ENCODE data around the gene TTC29. TPM values are rescaled to one million over a fixed set of nuclear protein-coding genes. Genes with fewer than 3 reads are reported as not detected.
"Not testable (repeated sequence)": the region's sequence is repeated elsewhere in the genome, so short reads cannot be mapped to it uniquely, and the experiment has no call there.

The TTC29 gene
- polyA plus RNA-seq, 3 donors = 0.06 TPM; not detected in 2

GRCh38 chr4:146900295-146900694 lies 45.4 kb downstream of the TTC29 start:
- H3K27ac ChIP-seq (ENCODE audit: low read depth, low read length) = no peak overlapping the region
- 91 to 95% (median 93%) methylated on average over 5 of the region's 5 CpGs for WGBS, 3 donors

GRCh38 chr4:146890301-146890700 lies 55.4 kb downstream of the TTC29 start:
- WGBS, 3 donors = 51 to 83% (median 60%) methylated on average over 3 of the region's 3 CpGs
- no peak overlapping the region for H3K27ac ChIP-seq (ENCODE audit: low read depth, low read length)

GRCh38 chr4:146883070-146883469 lies 62.6 kb downstream of the TTC29 start:
- no peak overlapping the region for H3K27ac ChIP-seq (ENCODE audit: low read depth, low read length)
- 81 to 91% (median 85%) methylated on average over 3 of the region's 3 CpGs for WGBS, 3 donors

- no peak overlapping the region for H3K27ac ChIP-seq (ENCODE audit: low read depth, low read length)
- WGBS, 3 donors = 55 to 57% (median 56%) methylated on average over 3 of the region's 3 CpGs
Observed at GRCh38 chr4:146857298-146857697, 88.4 kb downstream of the TTC29 start.

GRCh38 chr4:146855761-146856160 lies 89.9 kb downstream of the TTC29 start:
- WGBS, 3 donors = 81 to 89% (median 89%) methylated on average over 4 of the region's 4 CpGs
- H3K27ac ChIP-seq (ENCODE audit: low read depth, low read length) = no peak overlapping the region

GRCh38 chr4:146852360-146852759 lies 93.3 kb downstream of the TTC29 start:
- H3K27ac ChIP-seq (ENCODE audit: low read depth, low read length) = no peak overlapping the region
- WGBS, 3 donors = 41 to 70% (median 59%) methylated on average over 2 of the region's 2 CpGs

GRCh38 chr4:146847345-146847744 lies 98.3 kb downstream of the TTC29 start:
- no peak overlapping the region for H3K27ac ChIP-seq (ENCODE audit: low read depth, low read length)
- 66 to 84% (median 81%) methylated on average over 5 of the region's 5 CpGs for WGBS, 3 donors

GRCh38 chr4:146846882-146847281 lies 98.8 kb downstream of the TTC29 start:
- 69 to 78% (median 71%) methylated on average over 6 of the region's 6 CpGs for WGBS, 3 donors
- H3K27ac ChIP-seq (ENCODE audit: low read depth, low read length) = no peak overlapping the region

- no peak overlapping the region for H3K27ac ChIP-seq (ENCODE audit: low read depth, low read length)
- 47 to 53% (median 50%) methylated on average over 4 of the region's 4 CpGs for whole genome bisulfite sequencing, 3 donors
Observed at GRCh38 chr4:146844761-146845160, 100.9 kb downstream of the TTC29 start.

GRCh38 chr4:146842876-146843275 lies 102.8 kb downstream of the TTC29 start:
- 51 to 86% (median 83%) methylated on average over 1 of the region's 1 CpG for WGBS, 3 donors
- H3K27ac ChIP-seq (ENCODE audit: low read depth, low read length) = no peak overlapping the region

GRCh38 chr4:146840731-146841130 lies 104.9 kb downstream of the TTC29 start:
- H3K27ac ChIP-seq (ENCODE audit: low read depth, low read length) = no peak overlapping the region

- WGBS, 3 donors = 79 to 93% (median 89%) methylated on average over 1 of the region's 1 CpG
- no peak overlapping the region for H3K27ac ChIP-seq (ENCODE audit: low read depth, low read length)
Observed at GRCh38 chr4:146835096-146835495, 110.6 kb downstream of the TTC29 start.

- WGBS, 3 donors = 61 to 84% (median 72%) methylated on average over 6 of the region's 6 CpGs
- no peak overlapping the region for H3K27ac ChIP-seq (ENCODE audit: low read depth, low read length)
Observed at GRCh38 chr4:146834263-146835034, 111.2 kb downstream of the TTC29 start.

- 56 to 80% (median 76%) methylated on average over 3 of the region's 3 CpGs for WGBS, 3 donors
- H3K27ac ChIP-seq (ENCODE audit: low read depth, low read length) = no peak overlapping the region
Observed at GRCh38 chr4:146833530-146833929, 112.1 kb downstream of the TTC29 start.

GRCh38 chr4:146822980-146823379 lies 122.7 kb downstream of the TTC29 start:
- 82 to 97% (median 92%) methylated on average over 1 of the region's 1 CpG for WGBS, 3 donors
- H3K27ac ChIP-seq (ENCODE audit: low read depth, low read length) = not testable (repeated sequence)

- 61 to 72% (median 63%) methylated on average over 5 of the region's 5 CpGs for WGBS, 3 donors
- H3K27ac ChIP-seq (ENCODE audit: low read depth, low read length) = no peak overlapping the region
Observed at GRCh38 chr4:146814750-146815149, 130.9 kb downstream of the TTC29 start.

GRCh38 chr4:146795711-146796110 lies 150.0 kb downstream of the TTC29 start:
- 29 to 48% (median 42%) methylated on average over 2 of the region's 2 CpGs for WGBS, 3 donors
- no peak overlapping the region for H3K27ac ChIP-seq (ENCODE audit: low read depth, low read length)

- no peak overlapping the region for H3K27ac ChIP-seq (ENCODE audit: low read depth, low read length)
Observed at GRCh38 chr4:146793727-146794126, 151.9 kb downstream of the TTC29 start.

- no peak overlapping the region for H3K27ac ChIP-seq (ENCODE audit: low read depth, low read length)
- 48 to 66% (median 59%) methylated on average over 1 of the region's 1 CpG for whole genome bisulfite sequencing, 3 donors
Observed at GRCh38 chr4:146791439-146791838, 154.2 kb downstream of the TTC29 start.

GRCh38 chr4:146790515-146790914 lies 155.1 kb downstream of the TTC29 start:
- no peak overlapping the region for H3K27ac ChIP-seq (ENCODE audit: low read depth, low read length)

GRCh38 chr4:146787731-146788130 lies 157.9 kb downstream of the TTC29 start:
- 12 to 39% (median 26%) methylated on average over 3 of the region's 3 CpGs for WGBS, 3 donors
- H3K27ac ChIP-seq (ENCODE audit: low read depth, low read length) = no peak overlapping the region

Data from adipose tissue (tissue), 3 donors.